AG10803 (cell line): ENCODE results near the gene CDKN2A.

Experiments
- DNase-seq: peaks from one replicate; pipeline ENCODE4 v3.0.0; 2010; ENCODE audit warnings: low read depth
- H3K4me3 ChIP-seq: 2 replicates; pipeline ENCODE4 v1.5.1; 2011; ENCODE audit warnings: mild to moderate bottlenecking, low read length, control low read depth
- CTCF ChIP-seq: conservative IDR thresholded peaks from 2 replicates; pipeline ENCODE4 v1.5.1; 2011; ENCODE audit warnings: mild to moderate bottlenecking, low read length, control low read depth, inconsistent platforms

The CDKN2A gene

DNA sequence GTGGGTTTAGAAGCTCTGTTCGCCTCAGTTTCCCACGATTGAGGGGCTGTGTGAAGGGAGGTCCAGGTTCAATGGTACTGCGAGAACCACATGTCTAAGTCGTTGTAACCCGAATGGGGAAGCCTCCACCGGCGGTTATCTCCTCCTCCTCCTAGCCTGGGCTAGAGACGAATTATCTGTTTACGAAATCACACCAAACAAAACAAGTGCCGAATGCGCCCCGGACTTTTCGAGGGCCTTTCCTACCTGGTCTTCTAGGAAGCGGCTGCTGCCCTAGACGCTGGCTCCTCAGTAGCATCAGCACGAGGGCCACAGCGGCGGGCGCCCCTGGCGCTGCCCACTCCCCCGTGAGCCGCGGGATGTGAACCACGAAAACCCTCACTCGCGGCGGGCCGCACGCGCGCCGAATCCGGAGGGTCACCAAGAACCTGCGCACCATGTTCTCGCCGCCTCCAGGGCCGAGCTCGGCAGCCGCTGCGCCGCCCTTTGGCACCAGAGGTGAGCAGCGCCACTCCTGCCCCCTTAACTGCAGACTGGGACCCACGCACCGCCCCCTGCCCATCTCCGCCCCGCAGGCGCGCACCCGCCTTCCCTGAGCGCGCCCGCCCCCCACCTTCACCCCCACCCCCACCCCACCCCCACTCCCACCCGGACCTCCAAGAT is at the start of gene CDKN2A:
TSS of gene CDKN2A (minus strand) at position 500 of the 663 bp plus-strand sequence.
- no peak for TF ChIP-seq CTCF
- DNase-seq = peak; percentile 46
- peak within 1 kb of the TSS; percentile 91 for H3K4me3 ChIP-seq

- H3K4me3 ChIP-seq = no peak overlapping the region
- TF ChIP-seq CTCF = no peak
These were observed 49.7 kb upstream of the CDKN2A start for GRCh38 chr9:22043928-22044327.

DNA sequence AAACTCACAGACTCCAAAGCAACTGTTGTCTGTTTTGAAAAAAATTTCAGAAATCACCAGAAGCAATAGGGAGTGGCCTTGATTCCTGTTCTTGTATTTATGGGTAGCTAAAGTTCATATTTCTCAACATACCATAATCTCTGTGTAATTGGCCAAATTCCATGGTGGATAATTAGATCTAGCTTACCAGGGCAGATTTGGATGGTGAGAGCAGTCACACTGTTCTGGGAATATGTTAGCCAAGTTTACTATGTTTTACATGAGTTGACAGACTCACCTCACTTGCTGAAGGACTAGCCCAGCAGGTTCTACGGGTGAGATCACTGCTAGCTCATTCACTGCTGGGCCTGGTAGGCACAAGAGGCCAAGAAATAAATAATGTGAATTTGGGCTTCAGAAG is 47.6 kb upstream of the CDKN2A start:
- no peak for TF ChIP-seq CTCF
- DNase-seq = peak; percentile 64

More at GRCh38 chr9:22043928-22044327, 49.7 kb upstream of the CDKN2A start:
- DNase-seq = no peak

GRCh38 chr9:22041344-22041743 is 47.2 kb upstream of the CDKN2A start:
- no peak for DNase-seq
- H3K4me3 ChIP-seq = no peak overlapping the region

More for the DNA sequence above, 47.6 kb upstream of the CDKN2A start:
- H3K4me3 ChIP-seq = no peak overlapping the region

GRCh38 chr9:22040760-22041159 is 46.6 kb upstream of the CDKN2A start:
- peak; percentile 82 for DNase-seq
- H3K4me3 ChIP-seq = no peak overlapping the region
- TF ChIP-seq CTCF = no peak

More at GRCh38 chr9:22041344-22041743, 47.2 kb upstream of the CDKN2A start:
- no peak for TF ChIP-seq CTCF

DNA sequence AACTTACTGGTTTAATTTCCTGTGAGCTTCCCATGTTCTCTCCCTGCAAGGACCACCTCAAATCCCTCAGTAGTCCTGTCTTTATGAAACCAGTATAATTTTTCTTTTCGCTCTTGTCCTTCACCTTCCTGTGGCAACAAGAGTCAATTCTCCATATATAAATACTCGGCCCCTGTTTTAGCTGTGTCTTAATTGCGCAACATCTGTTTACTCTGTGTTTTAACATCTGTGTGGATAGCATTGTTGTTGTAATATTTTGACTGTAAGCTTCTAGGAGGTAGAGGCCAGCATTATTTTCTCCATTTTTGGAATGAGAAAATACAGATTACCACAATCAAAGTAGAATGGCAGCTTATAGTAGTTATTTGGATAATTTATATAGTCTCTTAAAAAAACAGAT is 45.1 kb upstream of the CDKN2A start:
- DNase-seq = peak; percentile 29
- no peak for TF ChIP-seq CTCF
- no peak overlapping the region for H3K4me3 ChIP-seq

GRCh38 chr9:22037954-22038690 is 43.9 kb upstream of the CDKN2A start:
- H3K4me3 ChIP-seq = no peak overlapping the region
- TF ChIP-seq CTCF = peak; percentile 59
- DNase-seq = peak; percentile 51
